Kidney capillary endothelial cell (primary cell): ENCODE data around the gene SPRED1.

Experiments used
- DNase-seq: peaks from one replicate; pipeline ENCODE4 v3.0.0-alpha.2; 2018; ENCODE audit warnings: low spot score

The SPRED1 gene

GRCh38 chr15:38281031-38281430 is 28.4 kb downstream of the SPRED1 start:
- no peak for DNase-seq

- DNase-seq = no peak
These were observed 30.4 kb downstream of the SPRED1 start for GRCh38 chr15:38283010-38283409.

GRCh38 chr15:38285456-38285855 is 32.8 kb downstream of the SPRED1 start:
- no peak for DNase-seq

- DNase-seq = no peak
These were observed 41.5 kb downstream of the SPRED1 start for GRCh38 chr15:38294126-38294525.

GRCh38 chr15:38297623-38298388 is 45.2 kb downstream of the SPRED1 start:
- no peak for DNase-seq

- DNase-seq = no peak
These were observed 46.6 kb downstream of the SPRED1 start for GRCh38 chr15:38299216-38299615.

- no peak for DNase-seq
These were observed 47.8 kb downstream of the SPRED1 start for GRCh38 chr15:38300395-38300794.

- no peak for DNase-seq
These were observed 51.8 kb downstream of the SPRED1 start for GRCh38 chr15:38304481-38304880.

- no peak for DNase-seq
These were observed 54.6 kb downstream of the SPRED1 start for GRCh38 chr15:38307251-38307650.

GRCh38 chr15:38307861-38308641 is 55.4 kb downstream of the SPRED1 start:
- DNase-seq = no peak

GRCh38 chr15:38308797-38309196 is 56.2 kb downstream of the SPRED1 start:
- no peak for DNase-seq

- DNase-seq = no peak
These were observed 59.6 kb downstream of the SPRED1 start for GRCh38 chr15:38312190-38312589.

GRCh38 chr15:38316311-38316710 is 63.7 kb downstream of the SPRED1 start:
- no peak for DNase-seq

GRCh38 chr15:38320181-38320580 is 67.5 kb downstream of the SPRED1 start:
- no peak for DNase-seq

GRCh38 chr15:38320866-38321265 is 68.2 kb downstream of the SPRED1 start:
- DNase-seq = no peak

GRCh38 chr15:38323895-38324294 is 71.3 kb downstream of the SPRED1 start:
- DNase-seq = no peak

GRCh38 chr15:38324939-38325647 is 72.5 kb downstream of the SPRED1 start:
- no peak for DNase-seq

- no peak for DNase-seq
These were observed 73.0 kb downstream of the SPRED1 start for GRCh38 chr15:38325648-38325990.

- no peak for DNase-seq
These were observed 80.1 kb downstream of the SPRED1 start for GRCh38 chr15:38332711-38333110.

GRCh38 chr15:38335116-38335515 is 82.5 kb downstream of the SPRED1 start:
- no peak for DNase-seq

GRCh38 chr15:38344351-38344750 is 91.7 kb downstream of the SPRED1 start:
- DNase-seq = no peak

GRCh38 chr15:38349251-38349650 is 96.6 kb downstream of the SPRED1 start:
- DNase-seq = no peak

GRCh38 chr15:38351466-38351865 is 98.8 kb downstream of the SPRED1 start:
- DNase-seq = no peak
